Measurements from ENCODE around the gene ALG6.
A peak's percentile ranks its signal among the peaks of the same experiment; 100 is the strongest.
"Not testable (repeated sequence)": the region's sequence is repeated elsewhere in the genome, so short reads cannot be mapped to it uniquely, and the experiment has no call there.

The ALG6 gene

DNA sequence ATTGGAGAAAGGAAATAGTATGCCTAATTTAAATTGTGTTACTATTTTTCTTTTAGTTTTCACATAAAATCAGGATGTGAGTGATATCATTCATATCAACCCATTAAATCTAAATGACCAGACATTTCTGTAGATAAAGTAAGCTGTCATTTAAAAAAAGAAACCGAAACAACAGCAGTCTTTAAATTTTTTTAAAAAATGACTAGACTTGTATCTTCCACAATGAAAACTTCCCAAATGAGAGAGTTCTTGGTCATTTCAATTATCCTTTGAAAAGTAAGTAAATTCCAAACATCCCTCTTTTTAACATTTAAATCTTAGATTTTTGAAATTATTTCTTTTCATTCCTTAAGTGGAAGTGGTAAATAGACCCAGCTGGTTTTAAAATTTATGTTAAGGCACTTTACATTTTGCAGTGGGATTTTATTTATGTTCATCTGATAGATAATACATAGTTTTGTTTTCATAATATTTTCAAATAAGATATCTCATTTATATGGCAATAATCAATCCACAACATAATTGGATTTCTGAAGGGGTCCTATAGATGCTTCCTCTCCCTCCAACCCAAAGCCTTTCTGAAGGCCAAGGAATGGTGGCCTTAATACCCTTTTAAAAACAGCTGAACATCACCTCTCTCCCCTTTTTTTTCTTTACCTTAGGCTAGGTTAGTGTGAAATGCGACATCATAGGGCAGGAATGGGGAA, 42.0 kb upstream of the ALG6 start:
- peaks cover 5% of the 10 kb centered on the region for H3K36me3 Mint-ChIP-seq
- H3K27me3 Mint-ChIP-seq = peaks cover 72% of the 10 kb centered on the region
- H3K27ac Mint-ChIP-seq = no peak overlapping the region
- H3K4me1 Mint-ChIP-seq = peaks cover 29% of the 10 kb centered on the region
- no peak overlapping the region for H3K4me3 Mint-ChIP-seq
- ATAC-seq = no peak
- peaks cover 3% of the 10 kb centered on the region for H3K9me3 Mint-ChIP-seq

DNA sequence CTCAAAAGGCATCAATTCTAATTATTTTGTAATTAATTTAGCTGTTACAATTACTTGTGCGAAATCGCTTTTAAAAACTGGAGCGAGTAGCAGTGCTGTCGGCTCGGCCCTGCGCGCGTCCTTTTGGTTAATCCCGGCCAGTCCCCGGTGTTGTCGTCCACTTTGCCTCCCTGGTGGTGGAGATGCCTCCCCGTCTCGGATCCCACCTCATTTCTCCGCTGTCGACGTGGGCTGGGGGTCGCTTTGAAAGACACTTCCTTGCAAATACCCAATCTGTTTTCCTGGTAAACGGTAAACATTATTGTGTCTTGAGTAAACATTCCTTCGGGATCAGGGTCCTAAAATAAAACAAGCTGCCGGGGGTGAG, 41.3 kb upstream of the ALG6 start:
- peaks cover 5% of the 10 kb centered on the region for H3K36me3 Mint-ChIP-seq
- peaks cover 35% of the 10 kb centered on the region for H3K4me1 Mint-ChIP-seq
- peak overlapping the region; percentile 31 for H3K4me3 Mint-ChIP-seq

DNA sequence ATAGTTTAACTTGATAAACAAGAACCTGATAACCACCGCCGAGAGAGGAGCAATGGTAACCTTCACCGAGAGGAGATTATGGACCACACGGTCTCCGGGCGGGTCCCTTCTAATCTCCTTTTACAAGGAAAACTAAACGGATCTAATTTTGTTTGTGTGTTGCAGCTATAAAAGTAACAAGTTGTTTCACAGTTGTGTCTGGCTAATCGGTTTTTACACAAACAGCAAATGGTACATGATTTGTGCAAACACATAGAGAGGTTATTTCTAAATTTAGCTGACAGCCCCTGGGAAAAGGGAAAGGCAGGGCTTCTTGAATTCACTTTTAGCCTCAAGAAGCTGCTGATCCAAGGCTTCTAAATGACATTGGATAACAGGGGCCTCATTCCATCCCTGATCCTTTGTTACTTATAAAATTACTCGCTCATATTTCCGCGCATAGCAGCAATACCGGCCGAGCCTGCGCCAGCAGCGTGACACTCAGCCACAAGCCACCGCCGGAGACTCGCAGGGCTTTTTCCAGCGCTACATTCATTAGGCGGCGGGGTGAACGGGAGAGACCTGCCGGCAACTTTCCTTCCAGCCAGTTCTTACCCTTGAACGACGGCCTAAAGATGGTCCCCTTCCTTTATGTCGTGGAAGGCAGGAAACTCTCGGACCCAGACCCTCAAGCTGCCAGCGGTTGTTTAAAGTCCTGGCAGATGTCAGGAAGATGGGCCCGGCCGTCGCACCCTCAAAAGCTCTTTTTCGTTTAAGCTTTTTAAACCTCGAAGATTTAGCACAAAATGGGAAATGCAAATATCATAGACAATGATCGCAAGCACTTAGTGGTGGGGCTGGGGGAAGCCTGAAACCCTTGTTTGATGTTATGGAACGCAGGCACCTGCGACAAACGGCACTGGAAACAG, 40.7 kb upstream of the ALG6 start:
- no peak for ATAC-seq
- Mint-ChIP-seq H3K9me3 (peaks cover 3% of the 10 kb centered on the region), H3K4me3 (no peak overlapping the region), H3K36me3 (peaks cover 5% of the 10 kb centered on the region), H3K27me3 (peaks cover 66% of the 10 kb centered on the region), H3K4me1 (peaks cover 29% of the 10 kb centered on the region), H3K27ac (no peak overlapping the region)

More for the DNA sequence above, 41.3 kb upstream of the ALG6 start:
- Mint-ChIP-seq H3K9me3 (peaks cover 3% of the 10 kb centered on the region), H3K27ac (no peak overlapping the region), H3K27me3 (peaks cover 72% of the 10 kb centered on the region)
- no peak for ATAC-seq

DNA sequence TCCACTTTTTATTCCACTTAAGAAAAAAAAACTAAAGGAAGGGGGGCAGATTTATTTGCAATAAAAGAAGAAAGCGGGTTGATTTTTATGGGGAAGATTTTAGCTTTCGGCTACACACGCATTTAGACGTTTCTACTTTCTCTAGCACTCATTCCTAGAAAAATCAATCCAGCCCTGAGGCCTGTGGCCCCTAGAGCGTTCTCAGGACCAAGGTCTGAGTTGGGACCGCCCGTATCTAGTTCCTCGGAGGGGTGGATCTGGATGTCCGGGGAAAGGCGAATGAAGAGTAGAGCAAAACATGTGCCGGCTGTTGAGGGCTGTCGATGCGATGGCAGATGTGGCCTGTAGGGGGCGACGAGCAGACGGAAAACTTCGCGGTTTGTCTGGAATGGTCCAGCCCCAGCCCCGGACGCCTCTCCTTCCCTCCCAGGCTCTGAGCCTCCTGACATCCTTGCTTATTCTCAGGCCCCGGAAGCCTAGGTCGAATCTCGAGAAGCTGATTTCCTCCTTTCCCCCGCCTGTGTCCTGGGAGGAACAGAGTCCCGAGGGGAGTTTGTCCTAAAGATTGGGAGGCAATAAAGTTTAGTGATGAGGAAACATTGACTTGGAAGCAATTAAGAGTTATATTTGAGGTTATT, 39.9 kb upstream of the ALG6 start:
- Mint-ChIP-seq H3K36me3 (peaks cover 5% of the 10 kb centered on the region), H3K4me3 (peak overlapping the region; percentile 34), H3K27me3 (peaks cover 61% of the 10 kb centered on the region), H3K27ac (no peak overlapping the region), H3K4me1 (peaks cover 27% of the 10 kb centered on the region), H3K9me3 (peaks cover 3% of the 10 kb centered on the region)
- no peak for ATAC-seq

DNA sequence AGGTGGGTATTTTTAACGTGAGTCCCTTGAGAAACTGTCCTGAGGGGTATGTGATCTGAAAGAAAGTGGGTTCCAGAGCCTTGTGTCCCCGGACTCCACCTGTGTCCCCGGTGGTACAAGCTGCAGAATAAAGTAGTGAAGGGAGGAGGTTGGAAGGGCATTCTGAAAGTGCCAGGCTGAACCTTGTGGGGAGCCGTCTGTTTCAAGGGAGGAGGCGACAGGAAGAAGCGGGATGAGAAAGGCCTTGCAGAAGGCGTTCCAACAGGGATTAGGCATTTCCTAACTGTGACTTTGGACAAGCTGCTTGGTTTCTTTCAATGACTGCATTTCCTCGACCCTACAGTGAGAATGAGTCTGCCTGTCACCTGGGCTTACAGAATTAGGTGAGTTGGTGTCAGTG, 39.3 kb upstream of the ALG6 start:
- no peak overlapping the region for H3K27ac Mint-ChIP-seq
- peaks cover 65% of the 10 kb centered on the region for H3K27me3 Mint-ChIP-seq
- peaks cover 27% of the 10 kb centered on the region for H3K4me1 Mint-ChIP-seq
- no peak overlapping the region for H3K4me3 Mint-ChIP-seq
- H3K9me3 Mint-ChIP-seq = peaks cover 3% of the 10 kb centered on the region
- H3K36me3 Mint-ChIP-seq = peaks cover 5% of the 10 kb centered on the region
- no peak for ATAC-seq

DNA sequence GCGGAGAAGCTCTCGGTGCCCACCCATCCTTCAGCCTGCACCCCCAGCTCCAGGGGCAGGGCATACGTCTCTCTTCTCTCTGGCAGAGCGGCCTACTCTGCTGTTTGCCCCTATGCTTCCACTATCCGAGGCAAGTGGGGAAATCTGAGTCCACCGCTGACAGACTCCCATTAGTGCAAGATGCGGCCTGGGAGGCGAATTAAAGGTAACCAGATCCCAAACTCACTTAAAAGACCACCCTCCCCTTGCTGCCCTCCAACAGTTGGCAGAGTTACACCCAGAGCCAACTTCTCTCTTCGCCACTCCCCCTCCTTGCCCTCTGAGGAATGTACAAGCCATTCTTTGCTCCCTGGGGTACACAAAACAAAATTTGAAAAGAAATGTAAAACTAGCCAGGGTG, 38.6 kb upstream of the ALG6 start:
- peaks cover 5% of the 10 kb centered on the region for H3K36me3 Mint-ChIP-seq
- no peak overlapping the region for H3K27ac Mint-ChIP-seq
- no peak for ATAC-seq
- peaks cover 3% of the 10 kb centered on the region for H3K9me3 Mint-ChIP-seq
- H3K4me3 Mint-ChIP-seq = no peak overlapping the region
- peaks cover 72% of the 10 kb centered on the region for H3K27me3 Mint-ChIP-seq
- H3K4me1 Mint-ChIP-seq = peaks cover 27% of the 10 kb centered on the region

DNA sequence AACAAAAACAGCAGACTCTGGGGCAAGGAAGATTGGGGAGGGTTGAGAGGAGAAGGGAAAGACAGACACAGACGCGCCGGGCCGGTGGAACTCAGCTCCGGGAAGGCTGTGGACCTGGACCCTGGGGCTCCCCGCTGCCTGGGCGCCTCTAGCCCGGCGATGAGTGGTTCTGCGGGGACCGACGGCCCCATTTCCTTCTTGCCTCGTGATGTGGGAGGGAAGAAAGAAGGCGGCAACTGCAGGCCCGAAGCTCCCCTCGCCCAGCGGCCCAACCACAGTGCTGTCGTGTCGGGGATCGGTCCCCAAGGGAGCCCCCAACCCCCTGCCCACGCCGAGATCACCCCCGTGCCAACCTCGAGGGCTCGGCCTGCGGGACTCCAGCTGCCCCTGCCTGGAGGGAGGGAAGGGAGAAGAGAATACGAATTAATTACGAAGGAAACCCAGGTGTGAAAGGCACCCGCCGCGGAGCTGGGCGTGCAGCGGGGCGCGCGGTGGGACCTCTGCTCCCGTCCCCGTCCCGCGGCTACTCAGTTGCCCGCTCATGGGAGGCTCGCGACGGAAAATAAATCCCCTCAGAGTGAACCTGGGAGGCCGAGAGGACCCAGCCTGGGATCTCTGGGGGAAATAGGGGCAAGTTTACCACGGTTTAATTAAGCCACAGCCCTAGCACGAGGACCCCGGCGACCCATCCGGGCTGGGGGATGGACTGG, 37.7 kb upstream of the ALG6 start:
- Mint-ChIP-seq H3K4me3 (no peak overlapping the region), H3K27me3 (peaks cover 75% of the 10 kb centered on the region), H3K36me3 (no peaks in the 10 kb centered on the region), H3K27ac (no peak overlapping the region), H3K4me1 (peaks cover 27% of the 10 kb centered on the region), H3K9me3 (peaks cover 3% of the 10 kb centered on the region)
- ATAC-seq = no peak

DNA sequence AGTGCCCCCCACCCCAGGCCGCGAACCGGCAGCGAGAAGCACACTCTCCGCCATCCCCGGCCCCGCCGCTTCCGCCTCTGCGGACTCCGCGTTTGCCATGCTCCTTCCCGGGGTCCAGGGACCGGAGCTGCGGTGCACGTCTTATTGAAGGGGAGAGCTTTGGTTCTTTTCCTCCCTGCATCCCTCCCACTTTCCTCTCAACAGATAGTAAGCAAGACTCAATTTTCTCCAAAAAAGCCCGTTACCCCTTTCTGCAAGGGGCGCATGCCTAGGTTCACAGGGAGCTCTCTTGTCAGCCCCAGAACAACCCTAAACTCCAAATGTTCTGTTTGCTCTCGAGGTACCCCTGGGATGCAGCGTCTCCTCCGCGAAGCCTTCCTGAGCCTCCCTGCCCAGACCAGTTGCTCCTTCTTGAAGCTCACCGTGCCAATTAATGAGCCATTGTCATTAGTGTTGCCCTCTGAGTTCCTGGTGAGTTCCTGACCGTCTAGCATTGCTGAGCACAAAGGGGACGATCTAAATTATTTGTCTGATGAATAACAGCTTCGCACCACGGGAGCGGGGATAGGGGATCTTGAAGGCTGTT, 37.0 kb upstream of the ALG6 start:
- no peak for ATAC-seq
- Mint-ChIP-seq H3K27ac (no peak overlapping the region), H3K9me3 (peaks cover 3% of the 10 kb centered on the region), H3K27me3 (peaks cover 79% of the 10 kb centered on the region), H3K36me3 (no peaks in the 10 kb centered on the region), H3K4me1 (peaks cover 27% of the 10 kb centered on the region), H3K4me3 (no peak overlapping the region)

DNA sequence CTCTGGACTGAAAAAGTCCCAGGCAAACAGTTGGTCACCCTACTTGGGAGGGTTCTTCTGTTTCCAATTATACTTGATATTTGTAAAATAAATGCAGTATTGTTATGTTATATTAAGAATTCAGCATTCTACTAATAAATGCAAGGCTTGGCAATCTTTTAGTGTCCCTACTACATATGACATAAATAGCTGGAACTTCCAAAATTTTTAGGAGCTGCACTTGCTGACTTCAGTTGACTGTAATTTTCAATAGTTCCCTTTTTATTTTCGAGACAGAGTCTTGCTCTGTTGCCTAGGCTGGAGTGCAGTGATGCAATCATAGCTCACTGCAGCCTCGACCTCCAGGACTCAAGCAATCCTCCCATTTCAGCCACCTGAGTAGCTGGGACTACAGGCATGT, 25.0 kb upstream of the ALG6 start:
- Mint-ChIP-seq H3K9me3 (no peaks in the 10 kb centered on the region), H3K27me3 (peaks cover 37% of the 10 kb centered on the region), H3K36me3 (no peaks in the 10 kb centered on the region), H3K4me3 (no peak overlapping the region), H3K27ac (no peak overlapping the region), H3K4me1 (no peaks in the 10 kb centered on the region)
- ATAC-seq = no peak

DNA sequence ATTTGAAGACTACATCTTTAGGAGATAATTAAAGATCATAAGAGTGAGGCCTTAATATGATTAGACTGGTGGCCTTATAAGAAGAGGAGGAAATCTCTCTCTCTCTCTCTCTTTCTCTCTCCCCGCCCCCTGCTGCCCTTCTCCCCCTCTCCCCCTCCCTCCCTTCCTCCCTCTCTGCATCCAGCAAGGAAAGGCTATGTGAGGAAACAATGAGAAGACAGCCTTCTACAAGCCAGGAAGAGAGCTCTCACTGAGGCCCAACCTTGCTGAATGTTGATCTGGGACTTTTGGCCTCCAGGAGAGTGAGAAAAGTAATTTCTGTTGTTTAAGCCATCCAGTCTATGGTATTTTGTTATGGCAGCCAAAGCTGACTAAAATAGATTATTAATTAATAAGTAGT, 23.5 kb upstream of the ALG6 start:
- no peak for ATAC-seq
- Mint-ChIP-seq H3K4me1 (no peaks in the 10 kb centered on the region), H3K4me3 (no peak overlapping the region), H3K9me3 (no peaks in the 10 kb centered on the region), H3K27me3 (peaks cover 38% of the 10 kb centered on the region), H3K36me3 (no peaks in the 10 kb centered on the region), H3K27ac (no peak overlapping the region)

DNA sequence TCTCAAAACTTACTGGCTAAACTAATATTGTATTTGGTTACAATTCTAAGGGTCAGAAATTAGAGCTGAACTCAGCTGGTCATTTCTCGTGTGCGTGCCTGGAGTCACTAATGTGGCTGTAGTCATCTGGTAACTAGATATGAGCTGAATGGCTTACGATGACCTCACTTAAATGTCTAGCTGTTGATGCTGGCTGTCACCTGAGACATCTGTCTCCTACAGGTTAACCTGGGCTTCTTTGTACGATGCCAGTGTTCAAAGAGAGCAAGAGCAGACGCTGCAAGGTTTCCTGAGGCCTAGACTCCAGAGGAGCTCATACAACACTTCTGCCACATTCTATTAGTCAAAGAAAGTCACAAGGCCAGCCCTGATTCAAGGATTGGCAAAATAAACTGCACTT, 17.1 kb upstream of the ALG6 start:
- H3K9me3 Mint-ChIP-seq = no peaks in the 10 kb centered on the region
- H3K27me3 Mint-ChIP-seq = peaks cover 29% of the 10 kb centered on the region
- no peak overlapping the region for H3K27ac Mint-ChIP-seq
- H3K36me3 Mint-ChIP-seq = no peaks in the 10 kb centered on the region
- no peak overlapping the region for H3K4me3 Mint-ChIP-seq
- H3K4me1 Mint-ChIP-seq = no peaks in the 10 kb centered on the region
- no peak for ATAC-seq

DNA sequence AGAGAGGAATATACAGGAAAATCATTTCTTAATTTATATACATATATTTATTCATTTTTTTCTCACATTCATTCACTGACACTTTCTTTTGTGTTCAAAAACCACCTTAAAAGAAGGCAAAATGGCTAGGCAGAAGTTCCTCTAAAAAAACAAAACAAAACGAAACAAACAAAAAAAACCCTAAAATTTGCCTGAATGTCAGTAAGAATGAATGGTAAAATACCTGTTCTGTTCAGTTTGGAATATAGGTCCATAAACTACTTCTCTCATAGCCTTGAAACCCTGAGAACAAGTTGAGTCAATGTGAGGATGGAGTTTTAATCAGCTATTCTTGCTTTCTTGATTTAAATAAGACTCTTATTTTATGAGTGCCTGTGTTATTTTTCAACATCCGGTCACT, 14.7 kb upstream of the ALG6 start:
- Mint-ChIP-seq H3K4me1 (no peaks in the 10 kb centered on the region), H3K27me3 (peaks cover 15% of the 10 kb centered on the region), H3K36me3 (no peaks in the 10 kb centered on the region), H3K27ac (no peak overlapping the region), H3K4me3 (no peak overlapping the region), H3K9me3 (peaks cover 6% of the 10 kb centered on the region)
- no peak for ATAC-seq

DNA sequence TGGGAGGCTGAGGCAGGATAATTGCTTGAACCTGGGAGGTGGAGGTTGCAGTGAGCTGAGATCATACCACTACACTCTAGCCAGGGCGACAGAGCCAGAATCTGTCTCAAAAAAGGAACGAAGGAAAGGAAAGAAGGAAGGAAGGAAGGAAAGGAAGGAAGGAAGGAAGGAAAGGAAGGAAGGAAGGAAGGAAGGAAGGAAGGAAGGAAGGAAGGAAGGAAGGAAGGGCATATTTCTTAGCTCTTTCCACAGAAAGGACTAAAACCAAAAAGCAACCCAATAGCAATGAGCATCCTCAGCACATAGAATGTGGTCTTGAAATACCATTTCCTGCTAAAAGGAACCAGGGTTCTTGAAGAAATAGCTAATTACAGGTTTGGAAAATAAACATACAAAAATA, 11.2 kb upstream of the ALG6 start:
- H3K27ac Mint-ChIP-seq, H3K4me1 Mint-ChIP-seq, ATAC-seq, H3K4me3 Mint-ChIP-seq, H3K36me3 Mint-ChIP-seq, H3K9me3 Mint-ChIP-seq: not testable (repeated sequence)
- peaks cover 20% of the 10 kb centered on the region for H3K27me3 Mint-ChIP-seq

DNA sequence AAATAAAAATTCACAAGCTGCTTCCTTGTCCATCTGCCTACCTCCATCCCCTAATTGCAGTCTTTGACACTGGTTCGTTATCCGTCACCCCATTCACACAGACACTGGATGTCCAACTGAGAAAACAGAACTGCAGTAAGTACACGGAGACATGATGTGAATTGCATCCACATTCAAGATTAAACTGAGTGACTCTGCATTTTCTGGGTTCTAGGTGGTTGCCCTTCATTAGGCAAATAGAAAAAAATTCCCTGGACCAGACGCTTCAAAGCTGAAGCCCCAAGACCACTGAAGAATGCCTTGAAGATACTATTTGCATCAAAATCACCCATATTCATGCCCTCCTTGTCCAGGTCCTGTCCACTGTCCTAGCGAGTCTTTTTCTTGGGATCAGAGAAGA, 7.9 kb upstream of the ALG6 start:
- Mint-ChIP-seq H3K4me3 (no peak overlapping the region), H3K36me3 (no peaks in the 10 kb centered on the region), H3K9me3 (peaks cover 6% of the 10 kb centered on the region), H3K27ac (no peak overlapping the region), H3K4me1 (no peaks in the 10 kb centered on the region), H3K27me3 (peaks cover 11% of the 10 kb centered on the region)
- ATAC-seq = no peak

DNA sequence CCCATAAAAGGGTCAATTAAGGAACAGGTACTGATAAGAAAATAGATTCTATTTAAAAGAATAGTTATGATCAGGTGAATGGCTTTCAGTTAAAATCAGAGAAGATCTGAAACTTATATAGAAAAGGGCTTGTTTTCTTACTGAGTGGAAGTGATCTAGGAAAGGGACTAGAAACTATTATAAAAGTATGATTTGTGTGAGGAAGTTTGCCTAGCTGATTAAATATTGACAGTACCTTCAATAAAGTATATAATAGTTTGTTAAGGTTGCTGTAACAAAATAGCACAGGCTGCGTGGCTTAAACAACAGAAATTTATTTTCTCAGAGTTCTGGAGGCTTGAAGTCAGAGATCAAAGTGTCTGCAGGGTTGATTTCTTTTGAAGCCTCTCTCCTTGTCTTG, 5.4 kb upstream of the ALG6 start:
- Mint-ChIP-seq H3K36me3 (no peaks in the 10 kb centered on the region), H3K4me1 (peaks cover 6% of the 10 kb centered on the region), H3K27me3 (peaks cover 11% of the 10 kb centered on the region), H3K4me3 (no peak overlapping the region), H3K9me3 (no peaks in the 10 kb centered on the region), H3K27ac (no peak overlapping the region)
- ATAC-seq = no peak

Data from stimulated activated memory B cell treated with anti-CD40 and anti-IgM and Interleukin-4, amounts not matched to agents 10 μg/mL and 1 μg/mL and 100 μg/mL, for 72 hours (primary cell).